Caco-2 (cell line): Measurements from ENCODE around the gene CACNA1H. TPM values are rescaled to one million over a fixed set of nuclear protein-coding genes. Genes with fewer than 3 reads are reported as not detected.

Experiments used
- BruUV-seq: library from RNA; stranded (reverse); fragments of 400-500 nt; replicated peaks from 2 replicates; lab custom pipeline; 2021; lab: Mats Ljungman, UMichigan
- CTCF ChIA-PET: fragments of 300-600 bp; sonication (Branson Sonifier 250); formaldehyde crosslinking; loops from one replicate; lab custom pipeline; 2022; ENCODE audit warnings: antibody characterized with exemption; lab: Charles Lee
- POLR2A ChIA-PET: fragments of 300-600 bp; sonication (Branson Sonifier 250); formaldehyde crosslinking; loops from one replicate; lab custom pipeline; 2022; ENCODE audit warnings: antibody characterized with exemption; lab: Charles Lee
- DNase-seq, 2 experiments: peaks; one replicate each; pipeline versions ENCODE4 v3.0.0 to v3.0.0-alpha.2; 2020 to 2022
- H3K27me3 ChIP-seq: replicated peaks from 2 replicates; pipeline ENCODE4 v1.6.0; 2011; ENCODE audit warnings: low read length; ENCODE audit not compliant: control insufficient read depth, insufficient read depth
- H3K36me3 ChIP-seq: 2 replicates; pipeline ENCODE4 v1.5.1; 2011; ENCODE audit warnings: low read length; ENCODE audit not compliant: control insufficient read depth, insufficient read depth
- H3K4me1 ChIP-seq: fragments of 250-450 bp; sonication (Bioruptor Pico); 2 replicates; pipeline ENCODE4 v1.5.1; 2020; ENCODE audit warnings: mild to moderate bottlenecking
- H3K4me3 ChIP-seq: 2 replicates; pipeline ENCODE4 v1.5.1; 2011; ENCODE audit warnings: low read depth, mild to moderate bottlenecking, control low read depth, low read length
- H3K9me3 ChIP-seq: fragments of 250-450 bp; sonication (Bioruptor Pico); 2 replicates; pipeline ENCODE4 v1.5.1; 2020; ENCODE audit warnings: mild to moderate bottlenecking, moderate library complexity
- H3K27ac Mint-ChIP-seq: one replicate; pipeline ENCODE4 v1.8.0; 2022; ENCODE audit warnings: mixed read lengths; ENCODE audit not compliant: unreplicated experiment
- H3K27me3 Mint-ChIP-seq: one replicate; pipeline ENCODE4 v1.8.0; 2022; ENCODE audit warnings: mixed read lengths; ENCODE audit not compliant: insufficient read depth, unreplicated experiment
- H3K36me3 Mint-ChIP-seq: one replicate; pipeline ENCODE4 v1.8.0; 2022; ENCODE audit warnings: mild to moderate bottlenecking, mixed read lengths; ENCODE audit not compliant: insufficient read depth, unreplicated experiment
- H3K4me1 Mint-ChIP-seq: one replicate; pipeline ENCODE4 v1.8.0; 2022; ENCODE audit warnings: low read depth, mixed read lengths; ENCODE audit not compliant: unreplicated experiment
- H3K4me3 Mint-ChIP-seq: one replicate; pipeline ENCODE4 v1.8.0; 2022; ENCODE audit warnings: mild to moderate bottlenecking, moderate library complexity, mixed read lengths; ENCODE audit not compliant: unreplicated experiment
- H3K9me3 Mint-ChIP-seq: one replicate; pipeline ENCODE4 v1.8.0; 2022; ENCODE audit warnings: mixed read lengths; ENCODE audit not compliant: unreplicated experiment
- CTCF ChIP-seq, 2 experiments: fragments of 200-600 bp in 1 of 2; IDR thresholded peaks; 1 replicate in 1 of 2; 2 replicates in 1 of 2; pipeline versions ENCODE4 v1.5.1 to v1.8.0; 2011 to 2022; ENCODE audit warnings: antibody characterized with exemption in 1 of 2, control low read depth in 1 of 2, inconsistent platforms in 1 of 2, low read depth in 1 of 2, low read length in 1 of 2, mild to moderate bottlenecking in 1 of 2, moderate library complexity in 1 of 2; ENCODE audit not compliant: insufficient read depth in 1 of 2, severe bottlenecking in 1 of 2, unreplicated experiment in 1 of 2
- intact Hi-C: fragments of 100-400 bp; cut with micrococcal nuclease; formaldehyde crosslinking; loops from one replicate; pipeline ENCODE4 v1.10.0; 2022; ENCODE audit not compliant: unreplicated experiment
- total RNA-seq: library from RNA; stranded (reverse); gene quantifications from 2 replicates; pipeline ENCODE4 v1.2.3, GENCODE V29; 2022

Gene CACNA1H
- total RNA-seq, 1 experiment from 2014 or later, result 5.1 TPM

GRCh38 chr16:1113489-1113888, 39.4 kb upstream of the CACNA1H start:
- Mint-ChIP-seq H3K9me3 (no peaks in the 10 kb centered on the region), H3K4me1 (no peaks in the 10 kb centered on the region), H3K27me3 (peaks cover 3% of the 10 kb centered on the region), H3K27ac (no peak overlapping the region), H3K4me3 (no peak overlapping the region), H3K36me3 (no peaks in the 10 kb centered on the region)
- no peak for TF ChIP-seq CTCF (IDR thresholded peaks at IDR 0.05; ENCODE audit: insufficient read depth in 1 of 2, low read depth in 1 of 2, low read length in 1 of 2, severe bottlenecking in 1 of 2, unreplicated experiment in 1 of 2)
- no peaks in the 10 kb centered on the region for H3K36me3 ChIP-seq
- ChIA-PET CTCF (no interaction called here), POLR2A (no interaction called here)
- intact Hi-C loops, result no loop called here
- no peaks in the 10 kb centered on the region; the same call in 1 of the 2 replicates for H3K27me3 ChIP-seq
- H3K4me1 ChIP-seq, result no peaks in the 10 kb centered on the region
- H3K9me3 ChIP-seq, result no peaks in the 10 kb centered on the region
- no peak overlapping the region for H3K4me3 ChIP-seq
- DNase-seq, result no peak
- BruUV-seq, result no TSS peak

GRCh38 chr16:1113889-1114526, 38.9 kb upstream of the CACNA1H start:
- Mint-ChIP-seq H3K27ac (no peak overlapping the region), H3K9me3 (no peaks in the 10 kb centered on the region), H3K36me3 (no peaks in the 10 kb centered on the region), H3K4me3 (no peak overlapping the region), H3K4me1 (no peaks in the 10 kb centered on the region), H3K27me3 (peaks cover 3% of the 10 kb centered on the region)
- POLR2A ChIA-PET, result no interaction called here
- no peak for DNase-seq
- H3K36me3 ChIP-seq, result no peaks in the 10 kb centered on the region
- H3K9me3 ChIP-seq, result no peaks in the 10 kb centered on the region
- no TSS peak for BruUV-seq
- H3K27me3 ChIP-seq, result no peaks in the 10 kb centered on the region
- no peaks in the 10 kb centered on the region for H3K4me1 ChIP-seq
- H3K4me3 ChIP-seq, result no peak overlapping the region
- no peak for TF ChIP-seq CTCF (IDR thresholded peaks at IDR 0.05; ENCODE audit: insufficient read depth in 1 of 2, low read depth in 1 of 2, low read length in 1 of 2, severe bottlenecking in 1 of 2, unreplicated experiment in 1 of 2)
- CTCF ChIA-PET, result no interaction called here
- intact Hi-C loops, result no loop called here

GRCh38 chr16:1116693-1117077, 36.2 kb upstream of the CACNA1H start:
- H3K9me3 ChIP-seq, result no peaks in the 10 kb centered on the region
- TF ChIP-seq CTCF (IDR thresholded peaks at IDR 0.05; ENCODE audit: insufficient read depth in 1 of 2, low read depth in 1 of 2, low read length in 1 of 2, severe bottlenecking in 1 of 2, unreplicated experiment in 1 of 2), result no peak
- no peak for DNase-seq
- Mint-ChIP-seq H3K9me3 (no peaks in the 10 kb centered on the region), H3K4me3 (no peak overlapping the region), H3K4me1 (no peaks in the 10 kb centered on the region), H3K36me3 (no peaks in the 10 kb centered on the region), H3K27ac (no peak overlapping the region), H3K27me3 (no peaks in the 10 kb centered on the region)
- ChIA-PET CTCF (no interaction called here), POLR2A (no interaction called here)
- H3K27me3 ChIP-seq, result no peaks in the 10 kb centered on the region
- no TSS peak for BruUV-seq
- H3K36me3 ChIP-seq, result no peaks in the 10 kb centered on the region
- intact Hi-C loops, result no loop called here
- H3K4me3 ChIP-seq, result no peak overlapping the region
- no peaks in the 10 kb centered on the region for H3K4me1 ChIP-seq
